HG03378 (cell line): Measurements from ENCODE around the gene NUP50.
"Not testable (repeated sequence)": the region's sequence is repeated elsewhere in the genome, so short reads cannot be mapped to it uniquely, and the experiment has no call there.

ENCODE experiments used
- ATAC-seq: cut with Tn5 transposase; IDR thresholded peaks from one replicate; pipeline ENCODE4 v1.9.1; 2021; ENCODE audit warnings: mild to moderate bottlenecking, moderate library complexity; ENCODE audit not compliant: unreplicated experiment

The NUP50 gene

DNA sequence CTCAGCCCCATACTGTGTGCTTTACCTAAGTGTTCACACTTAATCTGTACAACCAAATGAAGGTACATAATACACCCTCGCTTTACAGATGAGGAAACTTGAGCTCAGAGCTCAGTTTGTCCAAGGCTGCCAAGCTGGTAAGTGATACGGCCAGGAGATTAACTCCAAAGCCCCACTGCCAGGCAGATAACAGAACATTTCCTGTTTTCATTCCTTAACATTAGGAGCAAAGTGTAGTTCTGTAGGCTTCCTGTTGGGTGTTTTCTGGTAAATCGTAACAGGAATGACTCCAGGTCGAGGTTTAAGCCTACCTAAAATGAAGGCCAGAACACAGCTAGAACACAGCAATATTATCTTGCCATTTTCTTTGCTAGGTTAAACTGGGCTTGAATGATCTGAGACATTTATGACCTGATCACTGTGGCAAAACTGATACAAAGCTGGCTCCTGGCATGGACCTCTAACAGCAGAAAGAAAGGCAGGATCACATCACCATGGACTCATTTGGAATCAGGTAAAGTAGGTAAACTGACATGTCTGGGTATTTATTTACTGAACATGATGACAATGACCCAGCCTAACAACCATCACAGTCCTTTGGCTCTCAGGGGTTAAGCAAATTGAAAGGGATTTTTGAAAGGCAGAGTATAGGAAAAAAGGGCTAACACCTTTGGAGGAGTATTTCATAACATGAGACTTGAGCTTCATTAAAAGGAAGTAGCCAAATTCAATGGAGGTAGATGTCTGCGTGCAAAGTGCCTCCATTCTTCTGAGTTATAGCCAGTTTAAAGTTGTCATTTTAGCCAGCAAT, 3.9 kb upstream of the NUP50 start:
- no peak for ATAC-seq

DNA sequence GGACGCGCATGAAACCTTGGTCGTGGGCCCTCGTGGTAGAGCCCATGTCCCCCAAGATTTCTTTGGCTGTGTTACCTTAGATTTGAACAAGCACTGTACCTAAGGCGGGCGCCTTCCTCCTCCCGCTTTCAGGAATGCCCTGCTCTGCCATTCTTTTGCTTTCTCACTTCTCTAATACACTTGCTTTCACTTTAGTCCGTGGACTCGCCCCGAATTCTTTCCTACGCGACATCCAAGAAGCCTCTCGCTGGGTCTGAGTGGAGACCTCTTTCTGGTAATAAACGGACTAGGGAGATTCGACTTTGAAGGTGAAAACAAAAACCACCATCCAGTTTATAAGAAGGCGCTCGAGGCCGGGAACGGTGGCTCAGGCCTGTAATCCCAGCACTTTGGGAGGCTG, 1.2 kb upstream of the NUP50 start:
- ATAC-seq: no peak

DNA sequence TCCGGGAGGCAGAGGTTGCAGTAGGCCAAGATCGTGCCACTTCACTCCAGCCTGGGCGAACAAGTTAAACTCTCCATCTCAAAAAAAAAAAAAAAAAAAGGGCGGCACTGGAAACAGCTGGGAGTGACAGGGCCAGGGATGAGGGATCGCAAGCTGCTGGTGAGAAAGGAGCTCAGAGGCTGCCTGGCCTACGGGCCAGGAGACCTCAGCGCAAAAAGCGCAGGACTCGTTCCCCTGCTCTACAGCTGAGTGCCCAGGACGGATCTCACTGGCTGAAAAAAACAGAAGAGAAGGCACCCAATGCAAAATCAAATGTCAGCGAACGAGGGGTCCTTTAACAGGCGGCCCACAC, 650 bp upstream of the NUP50 start:
- ATAC-seq: no peak

DNA sequence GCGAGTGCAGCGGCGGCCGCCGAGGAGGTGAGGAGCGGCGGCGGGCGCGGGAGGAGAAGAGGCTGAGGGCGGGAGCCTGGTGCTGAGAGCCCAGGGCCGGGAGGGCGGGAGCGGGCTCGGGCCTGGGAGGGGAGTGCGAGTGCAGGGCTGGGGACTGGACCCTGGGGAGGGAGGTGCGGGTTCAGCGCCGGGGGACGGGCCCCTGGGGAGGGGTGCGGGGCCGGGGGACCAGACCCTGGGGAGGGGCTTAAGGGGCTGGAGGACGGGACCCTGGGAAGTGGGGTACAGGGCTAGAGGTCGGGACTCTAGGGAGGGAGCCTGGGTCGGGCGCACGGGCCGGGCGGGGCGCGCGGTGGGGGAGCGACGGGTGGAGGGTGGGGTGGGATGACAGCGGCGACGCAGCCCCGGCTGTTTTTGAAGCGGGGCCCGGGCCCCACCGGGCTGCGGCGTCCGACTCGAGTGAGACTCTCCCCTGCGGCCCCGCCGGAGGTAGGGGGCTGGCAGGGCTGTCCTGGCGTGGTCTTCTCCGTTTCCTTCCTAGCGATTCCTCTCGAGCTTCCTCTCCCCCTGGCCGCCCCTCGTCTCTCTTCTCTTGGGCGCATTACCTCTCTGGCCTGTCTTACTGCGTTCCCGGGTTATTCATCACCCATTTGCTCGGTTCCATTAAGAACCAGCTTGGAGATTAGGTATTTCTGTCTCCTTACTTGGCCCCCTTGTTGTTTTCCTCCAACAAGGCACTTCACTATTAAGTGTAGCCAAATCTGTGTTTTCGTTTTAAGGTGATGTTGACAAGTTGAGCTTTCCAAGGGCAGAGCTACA, 754 bp downstream of the NUP50 start:
- no peak for ATAC-seq

DNA sequence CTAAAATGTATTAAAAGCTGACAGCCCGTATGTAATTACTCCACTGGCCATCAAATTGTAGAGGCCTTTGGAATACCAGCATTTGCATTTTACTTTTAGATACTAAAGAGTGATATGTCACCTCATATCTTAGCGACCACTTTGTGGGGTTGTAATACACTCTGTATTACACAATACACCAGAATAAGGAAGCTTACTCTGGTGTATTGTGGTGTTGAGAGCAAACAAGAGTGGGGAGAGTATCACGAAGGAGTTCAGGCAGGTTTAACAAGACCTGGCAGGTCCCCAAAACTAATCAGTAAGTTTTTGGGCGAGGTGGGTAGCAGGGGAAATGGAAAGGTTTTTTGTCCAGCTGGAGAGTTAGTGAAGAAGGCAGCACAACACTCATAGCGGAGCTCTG, 3.2 kb downstream of the NUP50 start:
- ATAC-seq: no peak

DNA sequence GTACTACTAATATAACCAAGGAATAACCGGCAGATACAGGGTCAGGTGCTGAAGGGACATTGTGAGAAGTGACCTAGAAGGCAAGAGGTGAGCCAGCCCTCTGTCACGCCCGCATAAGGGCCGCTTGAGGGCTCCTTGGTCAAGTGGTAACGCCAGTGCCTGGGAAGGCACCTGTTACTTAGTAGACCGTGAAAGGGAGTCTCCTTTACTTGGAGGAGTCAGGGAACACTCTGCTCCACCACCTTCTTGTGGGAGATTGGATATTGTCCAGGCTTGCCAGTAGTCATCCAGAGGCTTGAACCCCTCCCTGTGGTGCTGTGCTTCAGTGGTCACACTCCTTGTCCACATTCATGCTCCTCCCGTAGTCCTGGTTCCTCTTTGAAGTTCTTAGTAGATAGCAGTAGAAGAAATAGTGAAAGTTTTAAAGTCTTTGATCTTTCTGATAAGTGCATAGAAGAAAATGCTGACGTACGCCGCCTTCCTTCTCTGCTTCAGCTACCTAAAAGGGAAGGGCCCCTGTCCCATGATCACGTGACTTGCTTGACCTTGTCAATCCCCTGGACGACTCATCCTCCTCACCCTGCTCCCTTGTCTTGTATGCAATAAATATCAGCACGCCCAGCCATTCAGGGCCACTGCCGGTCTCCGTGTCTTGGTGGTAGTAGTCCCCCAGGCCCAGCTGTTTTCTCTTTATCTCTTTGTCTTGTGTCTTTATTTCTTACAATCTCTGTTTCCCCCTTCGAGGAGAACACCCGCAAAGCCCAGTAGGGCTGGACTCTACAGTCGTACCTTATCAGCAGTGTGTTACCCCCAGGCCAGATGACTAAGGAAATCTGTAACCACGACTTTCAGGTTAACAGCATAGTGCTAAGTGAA, 6.1 kb downstream of the NUP50 start:
- ATAC-seq: no peak

DNA sequence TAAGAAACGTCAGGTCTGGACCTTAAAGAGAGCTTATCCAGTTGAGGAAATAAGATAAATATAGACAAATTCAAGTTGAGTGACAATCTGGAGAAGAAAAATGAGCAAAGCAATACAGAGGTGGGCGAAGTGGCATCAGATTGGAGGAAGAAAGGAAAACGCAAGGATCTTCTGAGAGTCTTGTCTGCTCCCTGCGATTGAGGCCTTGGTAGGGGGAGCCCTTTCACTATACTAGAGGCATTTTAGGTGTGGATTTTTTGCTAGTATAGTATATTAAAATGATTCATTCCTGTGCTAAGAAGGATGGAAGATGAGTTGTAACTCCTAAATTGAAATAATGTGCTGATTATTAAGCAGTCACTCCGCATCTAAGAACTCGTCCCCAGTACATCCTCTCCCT, 8.1 kb downstream of the NUP50 start:
- ATAC-seq: no peak

DNA sequence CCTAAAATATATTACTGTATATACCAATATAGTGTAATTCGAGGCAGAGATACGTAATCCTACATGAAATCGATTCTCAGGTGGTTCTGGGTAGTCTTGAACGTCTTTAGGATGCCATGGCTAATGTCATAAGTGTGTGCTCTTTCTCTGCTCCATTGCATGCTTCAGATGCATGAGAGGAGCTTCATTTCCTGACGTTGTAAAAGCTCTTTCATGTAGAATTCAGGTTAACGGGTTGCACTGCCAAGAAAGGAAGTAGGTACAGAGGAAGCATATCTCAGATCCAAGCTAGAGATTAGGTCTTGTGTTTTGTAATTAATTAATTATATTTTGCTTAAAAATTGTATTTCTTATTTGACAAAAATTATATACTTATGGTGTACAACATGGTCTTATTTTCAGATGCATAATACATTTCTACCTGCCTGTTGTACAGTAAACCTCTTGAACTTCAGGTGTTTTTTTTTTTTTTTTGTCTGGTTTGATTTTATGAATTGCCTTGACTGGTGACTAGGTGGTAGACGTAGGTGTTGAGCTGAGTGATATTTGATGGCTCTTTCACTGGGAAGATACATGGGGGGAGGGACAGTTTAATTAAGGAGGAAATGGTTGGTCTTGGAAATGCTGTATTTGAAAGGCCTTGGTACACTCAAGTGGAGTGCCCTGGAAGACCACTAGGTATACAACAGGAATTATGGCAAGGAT, 9.3 kb downstream of the NUP50 start:
- ATAC-seq: no peak

DNA sequence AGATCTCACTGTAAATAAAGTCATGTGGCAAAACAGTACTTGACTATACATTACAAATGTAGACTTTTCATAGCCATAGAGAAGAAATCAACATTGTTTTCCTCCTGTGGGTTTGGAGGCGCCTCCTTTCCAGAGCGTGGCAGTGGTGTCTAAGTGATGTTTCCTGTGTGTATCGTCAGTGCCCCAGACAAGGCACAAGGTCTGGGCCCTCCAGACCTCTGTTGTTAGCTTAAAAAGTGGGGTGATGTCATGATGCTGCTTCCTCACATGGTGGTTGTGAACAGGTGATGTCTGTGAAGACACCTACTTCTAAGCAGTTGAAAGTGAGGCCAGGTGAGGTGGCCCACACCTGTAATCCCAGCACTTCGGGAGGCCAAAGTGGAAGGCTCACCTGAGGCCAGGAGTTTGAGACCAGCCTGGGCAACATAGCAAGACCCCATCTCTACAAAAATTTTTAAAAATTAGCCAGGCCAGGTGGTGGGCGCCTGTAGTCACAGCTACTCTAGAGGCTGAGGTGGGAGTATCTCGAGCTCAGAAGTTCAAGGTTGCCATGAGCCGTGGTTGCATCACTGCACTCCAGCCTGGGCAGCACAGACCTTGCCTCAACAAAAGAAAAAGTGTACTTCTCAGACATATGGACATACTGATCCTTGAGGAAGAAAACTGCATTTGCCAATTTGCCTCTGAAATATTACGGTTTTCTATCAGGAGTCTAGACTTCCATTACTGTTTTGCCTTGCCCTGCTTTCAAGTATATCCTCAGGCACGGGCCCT, 15.7 kb downstream of the NUP50 start:
- ATAC-seq: no peak

DNA sequence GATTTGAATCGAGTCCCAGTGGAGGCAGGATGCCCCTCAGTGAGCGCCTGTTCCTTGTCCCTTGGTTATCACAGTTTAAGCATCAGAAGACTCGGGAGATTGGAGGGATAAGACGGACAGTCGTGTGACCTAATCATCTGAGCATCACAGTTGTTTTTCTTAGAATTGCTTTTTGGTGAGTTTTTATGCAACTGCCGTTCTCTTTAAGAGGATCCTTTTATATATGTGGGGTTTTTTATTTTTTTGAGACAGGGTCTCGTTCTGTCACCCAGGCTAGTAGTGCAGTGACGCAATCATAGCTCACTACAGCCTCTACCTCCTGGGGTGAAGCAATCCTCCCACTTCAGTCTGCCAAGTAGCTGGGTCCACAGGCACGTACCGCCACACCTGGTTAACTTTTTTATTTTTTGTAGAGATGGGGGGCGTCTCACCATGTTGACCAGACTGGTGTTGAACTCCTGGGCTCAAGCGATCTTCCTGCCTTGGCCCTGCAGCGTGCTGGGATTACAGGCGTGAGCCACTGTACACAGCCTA, 16.5 kb downstream of the NUP50 start:
- ATAC-seq: no peak

DNA sequence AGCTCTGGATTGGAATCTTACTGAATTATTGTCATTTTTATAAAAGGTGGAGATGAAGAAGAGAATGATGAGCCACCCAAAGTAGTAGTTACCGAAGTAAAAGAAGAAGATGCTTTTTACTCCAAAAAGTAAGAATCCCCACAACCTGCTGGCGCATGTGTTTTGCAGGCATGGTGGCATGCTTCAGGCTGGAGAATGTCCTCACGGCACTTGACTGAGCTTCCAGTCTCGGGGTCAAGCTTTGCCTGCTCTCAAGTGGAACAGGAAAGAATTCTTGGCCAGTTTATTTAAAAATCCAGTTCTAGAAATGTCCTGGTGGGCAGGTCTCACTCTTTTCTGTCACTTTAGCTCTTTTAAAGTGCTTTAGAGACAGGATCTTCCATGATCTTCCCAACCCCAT, 17.5 kb downstream of the NUP50 start:
- ATAC-seq: no peak

DNA sequence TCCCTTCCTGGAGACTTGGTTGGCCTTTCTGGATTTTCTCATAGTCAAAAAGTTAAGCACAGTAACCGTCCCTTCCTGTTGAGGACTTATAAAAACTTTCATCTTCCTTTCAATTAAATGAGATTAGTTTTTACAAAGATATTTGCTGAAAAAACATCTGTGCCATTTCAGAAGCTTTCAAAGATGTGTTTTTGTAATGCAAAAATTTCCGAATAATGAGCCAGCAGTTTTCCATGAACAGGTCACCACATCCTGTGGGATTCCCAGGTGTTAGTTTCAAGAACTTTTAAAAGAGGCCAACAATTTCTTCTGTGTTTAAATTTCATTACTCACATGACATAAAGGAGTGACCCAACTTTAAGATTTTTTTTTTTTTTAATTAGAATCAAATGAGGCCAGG, 18.0 kb downstream of the NUP50 start:
- no peak for ATAC-seq

DNA sequence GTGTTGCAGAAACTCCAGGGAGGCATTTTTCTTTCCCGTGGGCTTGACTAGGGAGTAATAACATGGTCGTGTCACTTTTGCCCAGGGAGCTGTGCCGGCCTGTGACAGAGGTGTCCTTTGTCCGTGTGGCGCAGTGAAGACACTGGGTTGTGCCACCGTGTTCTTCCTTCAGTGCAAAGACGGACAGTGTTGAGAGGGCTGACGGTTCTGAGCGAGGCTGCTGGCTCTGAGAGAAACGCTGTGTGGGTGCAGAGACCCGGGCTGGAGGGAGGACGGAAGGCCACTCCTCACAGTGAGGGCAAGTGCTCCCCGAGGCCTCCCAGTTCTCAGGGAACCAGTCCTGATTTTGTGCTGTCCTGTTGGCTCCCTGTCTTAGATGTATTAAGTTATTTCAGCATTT, 20.2 kb downstream of the NUP50 start:
- ATAC-seq: no peak

DNA sequence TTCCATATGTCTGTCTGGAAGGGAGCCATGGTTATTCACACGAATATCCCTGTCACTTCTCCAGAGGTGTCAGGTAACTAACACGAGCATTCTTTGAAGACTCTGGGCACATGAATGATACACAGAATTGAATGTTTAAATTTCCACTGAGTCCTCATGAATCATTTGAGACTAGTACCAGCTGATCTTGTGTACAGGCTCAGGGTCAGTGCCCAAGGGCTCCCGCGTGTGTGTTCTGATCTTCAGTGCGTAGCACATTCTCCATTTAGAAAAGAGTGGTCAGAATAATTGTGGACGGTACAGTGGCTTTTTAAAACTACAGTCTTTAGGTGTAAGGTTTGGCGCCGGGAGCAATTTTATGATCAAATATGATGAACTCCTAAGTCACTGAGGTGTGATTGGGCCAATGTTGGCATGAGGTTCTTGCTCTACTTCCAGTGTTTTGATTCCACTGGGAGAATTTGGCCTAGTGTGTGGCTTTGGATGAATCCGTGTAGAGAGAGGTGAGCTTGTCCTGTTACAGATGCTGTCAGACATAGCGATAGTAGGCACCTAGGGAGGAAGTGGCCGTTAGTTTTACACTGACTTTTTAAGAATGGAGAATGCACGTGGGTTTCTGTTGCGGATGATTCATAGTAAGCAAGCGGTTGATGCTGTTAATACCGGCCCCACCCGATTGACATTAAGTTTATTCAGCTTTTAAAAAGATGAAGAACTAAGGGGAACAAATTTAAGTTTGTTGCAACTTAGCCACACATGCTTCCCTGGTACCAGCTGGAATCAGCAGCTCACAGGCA, 22.2 kb downstream of the NUP50 start:
- ATAC-seq: no peak

DNA sequence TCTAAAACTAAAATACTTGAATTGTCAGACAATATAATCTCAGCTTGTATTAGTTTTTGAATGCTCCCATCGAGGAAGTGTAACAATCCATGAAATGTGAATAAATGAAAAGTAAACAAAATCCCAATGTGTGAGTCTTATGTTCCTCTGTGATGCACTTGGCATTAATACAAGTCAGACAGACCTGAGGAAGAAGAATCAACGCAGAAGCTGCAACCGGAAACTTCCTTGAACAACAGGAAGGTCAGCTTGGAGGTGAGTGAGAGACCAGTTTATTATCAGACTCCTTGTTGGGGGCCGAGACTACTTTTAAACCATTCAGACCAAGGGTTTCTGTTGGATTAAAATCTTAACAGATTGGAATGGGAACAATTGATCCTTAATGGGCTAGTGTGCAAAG, 24.2 kb downstream of the NUP50 start:
- no peak for ATAC-seq

DNA sequence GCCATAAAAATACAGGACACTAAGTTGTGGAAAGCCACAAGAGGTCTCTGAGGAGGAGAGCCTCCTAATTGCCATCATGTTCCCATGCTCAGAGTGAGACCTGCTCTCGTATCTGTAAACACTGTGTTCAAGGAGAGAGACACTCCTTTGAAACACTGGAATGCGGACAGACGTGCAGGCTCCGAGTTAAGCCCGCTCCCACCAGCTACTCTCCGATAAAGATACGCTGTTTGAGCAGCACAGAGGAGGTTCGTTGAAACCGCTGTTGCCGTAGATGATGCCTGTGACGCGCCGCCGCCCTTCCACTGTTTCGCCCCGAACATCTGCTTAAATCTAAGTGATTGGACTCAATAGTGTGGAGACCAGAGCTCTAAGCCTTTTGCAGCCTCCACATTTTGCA, 25.1 kb downstream of the NUP50 start:
- no peak for ATAC-seq

DNA sequence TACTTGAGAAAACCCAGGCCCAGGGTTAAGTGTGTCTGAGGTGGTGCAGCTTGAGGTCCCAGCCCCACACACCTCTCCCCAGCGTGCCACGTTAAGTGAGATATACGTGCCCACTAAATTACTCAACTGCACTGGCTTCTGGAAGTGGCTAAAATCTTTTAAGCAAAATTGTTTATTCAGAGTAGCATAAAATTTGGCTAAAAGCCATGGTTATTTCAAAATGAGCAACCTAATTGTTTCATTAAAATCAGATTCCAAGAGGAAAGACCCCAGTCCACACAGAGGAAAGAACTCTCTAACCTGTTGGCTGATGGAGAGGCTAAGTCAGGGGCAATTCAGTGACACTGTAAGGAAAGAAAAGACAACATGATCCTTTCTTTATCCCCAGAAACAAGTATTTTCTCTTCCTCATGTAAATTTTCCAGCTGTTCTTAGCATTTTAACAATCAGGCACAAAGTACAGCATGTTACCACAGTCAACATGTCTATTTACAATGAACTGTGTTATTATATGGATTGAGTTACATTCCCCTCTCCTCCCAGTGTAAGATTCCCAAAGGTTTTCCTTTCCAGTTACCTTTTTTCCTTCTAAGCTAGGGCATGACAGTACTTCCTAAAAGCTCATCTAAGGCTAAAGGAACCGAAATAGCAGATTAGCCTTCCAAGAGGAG, 26.6 kb downstream of the NUP50 start:
- ATAC-seq: no peak

DNA sequence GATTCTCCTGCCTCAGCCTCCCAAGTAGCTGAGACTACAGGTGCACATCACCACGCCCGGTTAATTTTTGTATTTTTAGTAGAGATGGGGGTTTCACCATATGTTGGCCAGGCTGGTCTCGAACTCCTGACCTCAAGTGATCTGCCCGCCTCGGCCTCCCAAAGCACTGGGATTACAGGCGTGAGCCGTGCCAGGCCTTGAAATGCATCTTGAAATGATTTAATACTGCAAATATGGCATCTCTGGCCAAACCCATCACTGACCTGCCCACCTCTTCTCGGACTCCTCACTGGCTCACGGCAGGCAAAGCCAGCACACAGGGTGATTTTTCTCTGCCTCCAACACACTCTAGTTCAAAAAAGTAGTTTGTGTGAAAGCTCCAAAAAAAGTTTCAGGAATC, 28.0 kb downstream of the NUP50 start:
- not testable (repeated sequence) for ATAC-seq
